ENCODE measurements around the gene MLLT1. TPM values are rescaled to one million over a fixed set of nuclear protein-coding genes. Genes with fewer than 3 reads are reported as not detected.

The MLLT1 gene
- total RNA-seq, 1 donor from 2014 or later: 61.9 TPM

DNA sequence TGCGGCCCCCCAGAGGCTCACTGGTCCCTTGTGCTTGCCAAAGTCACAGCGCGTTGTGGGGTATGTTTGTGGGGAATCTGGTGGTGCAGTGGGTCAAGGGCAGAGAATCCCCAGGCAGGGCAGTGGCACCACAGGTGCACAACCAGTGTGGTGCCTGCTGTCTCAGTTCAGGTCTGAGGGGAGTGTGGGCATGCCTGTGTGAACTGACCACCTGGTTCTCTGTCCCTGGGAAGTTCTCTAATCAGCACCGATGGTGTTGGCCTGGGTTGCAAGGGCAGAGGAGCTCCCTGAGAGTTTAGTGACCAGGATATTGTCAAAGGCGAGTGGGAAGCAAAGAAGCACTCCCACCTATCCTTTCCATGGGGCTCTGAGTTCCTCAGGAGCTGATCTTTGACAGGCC, 106.6 kb downstream of the MLLT1 start:
- intact Hi-C loops (cut with DNase I): no loop called here
- Histone ChIP-seq H3K27me3 (ENCODE audit: low read depth) (no peaks in the 10 kb centered on the region), H3K4me1 (no peaks in the 10 kb centered on the region), H3K4me3 (no peak overlapping the region), H3K9me3 (no peaks in the 10 kb centered on the region), H3K36me3 (no peaks in the 10 kb centered on the region), H3K27ac (no peak overlapping the region)
- ATAC-seq: no peak
- DNase-seq: no peak
- no peak for TF ChIP-seq CTCF (IDR thresholded peaks at IDR 0.05)

- H3K9me3 ChIP-seq: no peaks in the 10 kb centered on the region
- H3K4me1 ChIP-seq: no peaks in the 10 kb centered on the region
- H3K27me3 ChIP-seq (ENCODE audit: low read depth): no peaks in the 10 kb centered on the region
- intact Hi-C loops (cut with DNase I): no loop called here
- ATAC-seq: no peak
- no peak overlapping the region for H3K27ac ChIP-seq
- no peak overlapping the region for H3K4me3 ChIP-seq
- H3K36me3 ChIP-seq: no peaks in the 10 kb centered on the region
- no peak for DNase-seq
- TF ChIP-seq CTCF (IDR thresholded peaks at IDR 0.05): no peak
Observed at GRCh38 chr19:6172074-6172863, 107.5 kb downstream of the MLLT1 start.

- no peak for DNase-seq
- ATAC-seq: peak in 1 of 2 donors; percentile 23
- TF ChIP-seq CTCF (IDR thresholded peaks at IDR 0.05): no peak
- Histone ChIP-seq H3K36me3 (no peaks in the 10 kb centered on the region), H3K4me1 (no peaks in the 10 kb centered on the region), H3K4me3 (no peak overlapping the region), H3K9me3 (no peaks in the 10 kb centered on the region), H3K27ac (no peak overlapping the region), H3K27me3 (ENCODE audit: low read depth) (no peaks in the 10 kb centered on the region)
- intact Hi-C loops (cut with DNase I): loop anchor here (10.0 kb wide), 1 partner anchor 128 kb away; no protein-coding TSS in a partner anchor
Observed at GRCh38 chr19:6167115-6167514, 112.7 kb downstream of the MLLT1 start.

DNA sequence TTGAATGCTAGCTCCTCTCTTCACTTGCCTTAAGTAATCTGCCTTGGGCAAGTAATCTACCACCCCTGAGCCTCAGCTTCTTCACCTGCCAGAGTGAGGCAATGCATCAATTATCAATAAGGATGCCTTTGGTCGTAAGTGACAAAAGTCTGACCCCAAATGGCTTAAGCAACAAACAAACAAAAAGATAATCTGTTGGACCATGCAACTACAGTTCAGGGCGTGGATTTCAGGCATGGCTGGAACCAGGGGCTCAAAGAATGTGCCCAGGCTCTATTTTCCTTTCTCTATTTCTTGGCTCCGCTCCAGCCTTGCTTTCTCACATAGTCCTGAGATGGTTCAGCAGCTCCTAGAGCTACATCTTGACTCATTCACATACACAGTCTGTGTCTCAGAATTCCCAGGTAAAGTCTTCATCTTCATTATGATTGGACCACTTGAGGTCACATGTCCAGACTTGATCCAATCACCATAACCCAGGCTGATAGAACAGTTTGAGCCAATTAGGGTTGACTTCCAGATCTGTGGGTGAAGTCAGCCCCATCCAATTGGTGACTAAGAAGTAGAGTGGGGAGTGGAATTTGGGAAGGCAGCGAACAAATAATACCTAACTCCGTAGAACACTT, 114.8 kb downstream of the MLLT1 start:
- Histone ChIP-seq H3K36me3 (no peaks in the 10 kb centered on the region), H3K27ac (no peak overlapping the region), H3K27me3 (ENCODE audit: low read depth) (no peaks in the 10 kb centered on the region), H3K9me3 (no peaks in the 10 kb centered on the region), H3K4me3 (no peak overlapping the region), H3K4me1 (no peaks in the 10 kb centered on the region)
- peak in 1 of 2 donors; percentile 22 for ATAC-seq
- no peak for DNase-seq
- no peak for TF ChIP-seq CTCF (IDR thresholded peaks at IDR 0.05)
- intact Hi-C loops (cut with DNase I): loop anchor here (10.0 kb wide), 1 partner anchor 130 kb away; no protein-coding TSS in a partner anchor

DNA sequence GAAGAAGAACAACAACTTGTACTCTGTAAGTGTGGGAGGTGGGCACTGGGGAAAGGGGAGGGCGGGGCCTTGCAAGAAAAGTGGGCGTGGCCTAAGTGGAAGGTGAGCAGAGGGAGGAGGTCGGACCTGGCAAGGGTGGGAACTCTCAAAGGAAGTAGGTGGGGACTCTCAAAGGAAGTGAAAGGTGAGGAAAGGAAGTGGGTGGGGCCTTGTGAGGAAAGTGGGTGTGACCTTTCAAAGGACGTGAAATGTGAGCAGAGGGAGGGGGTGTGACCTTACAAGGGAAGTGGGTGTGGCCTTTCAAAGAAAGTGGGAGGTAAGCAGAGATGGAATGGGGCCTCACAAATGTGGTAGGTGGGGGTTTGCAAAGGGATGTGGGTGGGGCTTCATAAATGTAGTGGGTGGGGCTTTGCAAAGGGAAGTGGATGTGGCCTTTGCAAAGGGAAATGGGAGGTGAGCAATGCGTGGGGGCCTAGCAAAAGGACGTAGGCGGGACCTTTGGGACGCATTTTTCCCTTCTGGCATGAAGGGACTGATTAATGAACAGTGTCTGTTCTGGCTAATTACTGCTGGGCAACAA, 118.4 kb downstream of the MLLT1 start:
- peak; percentile 68 for DNase-seq
- no peaks in the 10 kb centered on the region for H3K27me3 ChIP-seq (ENCODE audit: low read depth)
- no peak overlapping the region for H3K4me3 ChIP-seq
- ATAC-seq: peak; percentile 69 to 83
- no peak for TF ChIP-seq CTCF (IDR thresholded peaks at IDR 0.05)
- no peak overlapping the region for H3K27ac ChIP-seq
- H3K4me1 ChIP-seq: no peaks in the 10 kb centered on the region
- intact Hi-C loops (cut with DNase I): loop anchor here (10.0 kb wide), 1 partner anchor 133 kb away; no protein-coding TSS in a partner anchor
- H3K9me3 ChIP-seq: no peaks in the 10 kb centered on the region
- H3K36me3 ChIP-seq: no peaks in the 10 kb centered on the region

Other genes starting within 250 kb of the MLLT1 start
- gene RFX2, start 169.5 kb downstream of the MLLT1 start, total RNA-seq: 20.9 TPM
- 0.30 TPM for gene ACSBG2, start 144.3 kb downstream of the MLLT1 start, total RNA-seq
- not detected for gene ACER1, start 53.6 kb upstream of the MLLT1 start, total RNA-seq
- 48.7 TPM for gene CLPP, start 81.6 kb upstream of the MLLT1 start, total RNA-seq
- 61.5 TPM for gene ALKBH7, start 92.8 kb upstream of the MLLT1 start, total RNA-seq
- 2.2 TPM for gene PSPN, start 96.0 kb upstream of the MLLT1 start, total RNA-seq
- gene GTF2F1, start 113.2 kb upstream of the MLLT1 start, total RNA-seq: 49.4 TPM
- gene KHSRP, start 144.8 kb upstream of the MLLT1 start, total RNA-seq: 173 TPM
- gene SLC25A41, start 153.8 kb upstream of the MLLT1 start, total RNA-seq: not detected
- 44.9 TPM for gene SLC25A23, start 179.8 kb upstream of the MLLT1 start, total RNA-seq
- 36.3 TPM for gene CRB3, start 184.3 kb upstream of the MLLT1 start, total RNA-seq
- gene DENND1C, start 201.8 kb upstream of the MLLT1 start, total RNA-seq: 15.1 TPM
- gene TUBB4A, start 222.3 kb upstream of the MLLT1 start, total RNA-seq: 1.2 TPM

Data from lower lobe of right lung (tissue), 2 donors.